HG03025 (cell line): ENCODE measurements around the gene OR10V1.
"Not testable (repeated sequence)": the region's sequence is repeated elsewhere in the genome, so short reads cannot be mapped to it uniquely, and the experiment has no call there.

Experiments
- ATAC-seq: cut with Tn5 transposase; IDR thresholded peaks from one replicate; pipeline ENCODE4 v1.9.1; 2021; ENCODE audit warnings: mild to moderate bottlenecking, moderate library complexity; ENCODE audit not compliant: unreplicated experiment, low FRiP score

OR10V1 gene

DNA sequence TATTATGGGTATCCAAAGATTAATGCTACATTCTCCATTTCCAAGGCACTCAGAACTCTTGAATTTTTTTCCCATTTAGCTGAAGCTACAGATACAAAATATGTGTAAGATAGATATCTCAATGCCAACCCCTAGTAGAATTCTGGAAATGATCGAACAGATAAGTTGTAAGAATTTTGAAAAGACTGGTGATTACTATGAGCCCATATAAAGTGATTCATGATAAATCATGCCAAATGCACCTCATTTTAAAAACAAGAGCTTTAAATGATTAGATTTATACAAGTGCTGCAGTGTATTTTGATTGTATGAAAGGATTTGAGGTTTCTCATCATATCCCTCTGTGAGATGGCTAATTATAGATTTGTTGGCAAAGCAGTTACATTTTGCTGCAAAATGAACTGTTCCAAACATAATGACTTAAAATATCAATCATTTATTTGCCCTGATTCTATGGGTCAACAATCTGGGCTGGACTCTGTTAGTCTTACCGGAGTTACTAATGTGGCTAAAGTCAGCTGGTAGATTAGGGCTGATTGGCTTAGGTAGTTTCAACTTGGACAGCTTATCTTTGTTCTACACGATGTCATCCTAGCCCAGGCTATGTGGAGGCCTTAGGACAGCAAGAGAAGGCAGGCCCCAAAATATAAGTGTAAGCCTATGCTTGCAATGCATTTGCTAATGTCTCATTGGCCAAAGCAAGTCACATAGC is 3.4 kb downstream of the OR10V1 start:
- no peak for ATAC-seq

GRCh38 chr11:59708537-59708936 is 5.1 kb downstream of the OR10V1 start:
- ATAC-seq = no peak

GRCh38 chr11:59707371-59707770 is 6.3 kb downstream of the OR10V1 start:
- no peak for ATAC-seq

DNA sequence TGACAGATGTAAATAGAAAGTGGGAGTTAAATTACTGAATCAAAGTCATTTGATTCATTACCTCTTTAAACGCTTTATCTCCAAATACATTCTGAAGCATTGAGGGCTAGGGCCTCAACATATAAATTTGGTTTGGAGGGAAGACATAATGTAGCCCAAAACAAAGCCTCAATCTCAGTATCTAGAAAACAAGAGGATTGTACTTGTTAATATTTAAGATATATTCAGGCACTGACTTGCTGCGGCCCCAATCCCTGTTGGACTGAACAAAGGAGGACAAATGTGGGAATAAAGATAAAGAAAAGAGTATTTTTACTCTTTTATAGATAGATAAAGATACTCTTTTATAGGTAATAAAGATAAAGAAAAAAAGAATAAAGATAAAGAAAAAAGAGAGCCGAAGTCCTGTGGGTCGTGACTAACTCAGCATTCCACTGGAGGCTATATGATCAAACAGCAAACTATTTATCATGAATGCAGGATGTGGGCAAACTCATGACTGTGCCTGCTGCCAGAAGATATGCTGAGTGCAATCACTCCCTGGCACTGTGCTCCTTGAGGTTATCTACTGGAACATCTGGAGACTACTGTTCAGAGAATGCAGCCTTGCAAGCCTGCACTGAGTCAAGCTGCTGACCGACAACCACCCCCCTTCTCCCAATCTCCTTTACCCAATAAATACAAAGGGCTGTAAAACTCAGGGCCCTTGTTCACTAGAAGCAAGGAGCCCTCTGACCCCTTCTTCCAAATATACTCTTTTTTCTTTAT is 6.9 kb downstream of the OR10V1 start:
- ATAC-seq = no peak

DNA sequence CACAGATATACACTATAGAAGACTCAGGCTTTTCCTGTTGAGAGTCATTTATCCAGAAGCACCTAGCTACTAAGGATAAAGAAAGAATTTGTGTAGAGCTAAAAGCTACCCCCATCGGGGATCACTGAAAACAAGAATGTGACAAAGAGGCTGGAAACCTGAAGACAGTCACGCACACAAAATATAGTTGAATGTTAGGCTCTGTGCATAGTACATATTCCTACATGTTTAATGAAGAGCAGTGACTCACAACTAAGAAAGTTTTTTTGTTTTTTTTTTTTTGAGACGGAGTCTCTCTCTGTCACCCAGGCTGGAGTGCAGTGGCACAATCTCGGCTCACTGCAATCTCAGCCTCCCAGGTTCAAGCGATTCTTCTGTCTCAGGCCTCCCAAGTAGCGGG is 8.4 kb downstream of the OR10V1 start:
- ATAC-seq = no peak

DNA sequence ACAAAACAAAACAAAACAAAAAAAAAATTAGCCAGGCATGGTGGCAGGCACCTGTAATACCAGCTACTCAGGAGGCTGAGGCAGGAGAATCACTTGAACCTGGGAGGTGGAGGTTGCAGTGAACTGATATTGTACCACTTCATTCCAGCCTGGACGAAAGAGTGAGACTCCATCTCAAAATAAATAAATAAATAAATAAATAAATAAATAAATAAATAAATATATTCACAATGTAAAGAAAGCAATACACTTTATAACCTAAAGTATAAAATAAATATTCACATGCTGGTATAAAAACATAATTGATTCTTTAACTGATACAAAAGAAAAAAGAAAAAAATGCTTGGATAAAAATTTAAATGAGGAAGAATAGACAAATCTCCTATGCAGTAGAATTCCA is 10.1 kb downstream of the OR10V1 start:
- not testable (repeated sequence) for ATAC-seq

DNA sequence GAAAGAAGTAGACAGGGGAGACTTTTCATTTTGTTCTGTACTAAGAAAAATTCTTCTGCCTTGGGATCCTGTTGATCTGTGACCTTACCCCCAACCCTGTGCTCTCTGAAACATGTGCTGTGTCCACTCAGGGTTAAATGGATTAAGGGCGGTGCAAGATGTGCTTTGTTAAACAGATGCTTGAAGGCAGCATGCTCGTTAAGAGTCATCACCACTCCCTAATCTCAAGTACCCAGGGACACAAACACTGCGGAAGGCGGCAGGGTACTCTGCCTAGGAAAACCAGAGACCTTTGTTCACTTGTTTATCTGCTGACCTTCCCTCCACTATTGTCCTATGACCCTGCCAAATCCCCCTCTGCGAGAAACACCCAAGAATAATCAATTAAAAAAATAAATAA is 13.5 kb downstream of the OR10V1 start:
- ATAC-seq = not testable (repeated sequence)

- ATAC-seq = no peak
These were observed 15.1 kb downstream of the OR10V1 start for GRCh38 chr11:59698506-59698905.

DNA sequence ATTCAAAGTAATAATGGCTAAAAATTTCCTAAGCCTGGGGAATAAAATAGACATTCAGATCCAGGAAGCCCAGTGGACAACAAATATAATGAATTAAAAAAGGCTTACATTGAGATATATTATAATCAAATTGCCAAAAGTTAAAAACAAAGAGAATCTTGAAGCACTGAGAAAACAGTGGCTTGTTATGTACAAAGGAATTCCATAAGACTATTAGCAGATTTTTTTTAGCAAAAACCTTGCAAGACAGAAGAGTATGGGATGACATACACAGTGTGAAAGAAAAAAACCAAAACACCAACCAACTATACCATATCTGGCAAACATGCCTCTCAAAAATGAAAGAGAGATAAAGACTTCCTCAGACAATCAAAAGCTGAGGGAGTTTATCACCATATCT is 20.7 kb downstream of the OR10V1 start:
- ATAC-seq = no peak

- ATAC-seq = no peak
These were observed 22.5 kb downstream of the OR10V1 start for GRCh38 chr11:59691156-59691555.

GRCh38 chr11:59689015-59689414 is 24.6 kb downstream of the OR10V1 start:
- ATAC-seq = no peak

DNA sequence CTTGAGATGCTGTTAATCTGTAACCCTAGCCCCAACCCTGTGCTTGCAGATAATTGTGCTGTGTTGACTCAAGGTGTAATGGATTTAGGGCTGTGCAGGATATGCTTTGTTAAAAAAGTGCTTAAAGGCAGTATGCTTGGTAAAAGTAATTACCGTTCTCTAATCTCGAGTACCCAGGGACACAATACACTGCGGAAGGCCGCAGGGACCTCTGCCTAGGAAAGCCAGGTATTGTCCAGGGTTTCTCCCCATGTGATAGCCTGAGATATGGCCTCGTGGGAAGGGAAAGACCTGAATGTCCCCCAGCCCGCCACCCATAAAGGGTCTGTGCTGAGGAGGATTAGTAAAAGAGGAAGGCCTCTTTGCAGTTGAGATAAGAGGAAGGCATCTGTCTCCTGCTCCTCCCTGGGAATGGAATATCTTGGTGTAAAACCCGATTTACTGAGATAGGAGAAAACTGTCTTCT is 32.4 kb downstream of the OR10V1 start:
- ATAC-seq = not testable (repeated sequence)

GRCh38 chr11:59680287-59681154 is 33.1 kb downstream of the OR10V1 start:
- ATAC-seq = peak; percentile 84

GRCh38 chr11:59679347-59679746 is 34.3 kb downstream of the OR10V1 start:
- no peak for ATAC-seq

- no peak for ATAC-seq
These were observed 34.9 kb downstream of the OR10V1 start for GRCh38 chr11:59678813-59679165.

GRCh38 chr11:59678118-59678812 is 35.4 kb downstream of the OR10V1 start:
- ATAC-seq = no peak

DNA sequence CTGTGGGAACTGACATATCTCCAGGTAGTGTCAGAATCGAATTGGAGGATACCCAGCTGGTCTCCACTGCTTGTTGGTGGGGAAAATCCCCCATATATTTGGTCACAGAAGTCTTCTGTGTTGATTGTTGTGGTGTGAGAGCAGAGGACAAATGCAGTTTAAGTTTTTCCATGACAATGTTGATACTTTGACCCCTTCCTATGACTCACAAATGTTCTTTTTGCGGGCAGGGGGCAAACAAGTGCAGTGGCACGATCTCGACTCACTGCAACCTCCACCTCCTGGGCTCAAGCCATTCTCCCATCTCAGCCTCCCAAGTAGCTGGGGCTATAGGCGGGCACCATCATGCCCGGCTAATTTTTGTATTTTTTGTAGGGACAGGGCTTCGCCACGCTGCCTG is 37.4 kb downstream of the OR10V1 start:
- ATAC-seq = no peak

GRCh38 chr11:59674291-59674690 is 39.4 kb downstream of the OR10V1 start:
- ATAC-seq = no peak

DNA sequence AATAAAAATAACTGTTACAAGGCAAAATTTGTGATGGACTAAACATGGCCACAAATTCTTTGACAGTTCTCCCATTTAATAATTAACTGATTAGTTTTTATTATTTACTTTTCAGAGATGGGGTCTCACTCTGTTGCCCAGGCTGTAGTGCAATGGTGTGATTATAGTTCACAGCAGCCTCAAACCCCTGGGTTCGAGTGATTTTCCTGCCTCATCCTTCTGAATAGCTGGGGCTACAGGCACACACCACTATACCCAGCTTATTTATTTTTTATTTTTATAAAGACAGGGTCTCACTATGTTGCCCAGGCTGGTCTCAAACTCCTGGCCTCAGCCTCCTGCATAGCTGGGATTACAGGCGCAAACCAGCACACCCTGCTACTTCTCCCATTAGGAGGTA is 40.4 kb downstream of the OR10V1 start:
- no peak for ATAC-seq

DNA sequence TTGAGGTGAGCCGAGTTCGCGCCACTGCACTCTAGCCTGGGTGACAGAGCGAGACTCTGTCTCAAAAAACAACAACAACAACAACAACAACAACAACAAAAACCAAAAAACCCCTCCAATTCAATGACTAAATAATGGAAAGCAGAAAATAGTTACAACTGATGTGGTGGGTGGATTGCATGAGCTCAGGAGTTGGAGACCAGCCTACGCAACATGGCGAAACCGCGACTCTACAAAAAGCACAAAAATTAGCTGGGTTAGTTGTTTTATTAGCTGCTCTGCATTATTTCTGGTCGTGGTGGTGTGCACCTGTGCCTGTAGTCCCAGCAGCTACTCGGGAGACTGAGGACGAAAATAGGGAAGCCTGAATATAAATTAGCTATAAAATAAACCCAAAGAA is 42.2 kb downstream of the OR10V1 start:
- no peak for ATAC-seq

- ATAC-seq = no peak
These were observed 44.0 kb downstream of the OR10V1 start for GRCh38 chr11:59669611-59670009.
